22Rv1 (cell line): Measurements from ENCODE around the gene TIMM22.

Source experiments
- CTCF ChIP-seq: fragments of 450-650 bp; IDR thresholded peaks from 2 replicates; pipeline ENCODE4 v1.5.1; 2017; ENCODE audit warnings: mild to moderate bottlenecking
- ZFX ChIP-seq: fragments of 450-650 bp; IDR thresholded peaks from 2 replicates; pipeline ENCODE4 v1.6.1; 2017; ENCODE audit warnings: antibody characterized with exemption, borderline replicate concordance

DNA sequence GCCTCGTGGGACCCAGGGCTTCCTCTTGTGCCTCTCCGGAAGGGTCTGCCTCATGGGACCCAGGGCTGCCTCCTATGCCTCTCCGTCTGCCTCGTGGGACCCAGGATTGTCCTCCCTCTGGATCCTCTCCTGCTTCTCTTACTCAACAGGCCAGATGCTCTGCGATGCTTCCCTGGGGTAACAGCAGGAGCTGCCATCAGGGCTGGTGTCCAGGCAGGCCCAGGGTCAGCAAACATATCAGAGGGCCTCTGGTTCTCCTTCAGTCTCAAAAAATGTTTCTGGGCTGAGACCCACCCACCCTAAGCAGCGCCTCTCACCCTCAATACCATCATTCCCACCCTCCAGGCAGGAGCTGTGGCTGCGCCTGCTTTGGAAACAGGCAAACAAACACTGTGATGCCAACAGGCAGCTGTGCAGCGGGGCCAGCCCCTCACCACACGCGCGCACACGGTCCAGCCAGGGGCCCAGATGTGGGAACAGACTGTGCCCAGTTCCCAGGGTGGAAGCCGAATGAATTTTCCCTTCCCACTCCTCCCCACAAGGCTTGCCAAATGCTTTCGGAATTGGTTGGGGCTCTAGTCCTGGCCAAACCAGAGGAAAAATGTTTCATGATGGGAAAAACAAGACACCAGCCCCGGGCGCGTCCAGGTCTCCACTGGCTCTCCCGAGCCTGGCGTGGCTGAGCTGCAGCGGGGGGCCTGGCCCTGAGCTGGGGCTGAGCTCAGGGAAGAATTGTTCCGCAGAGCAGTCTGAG lies 11.3 kb downstream of the TIMM22 start:
- TF ChIP-seq CTCF: no peak
- no peak for TF ChIP-seq ZFX
